Measurements from ENCODE around the gene ZNF550. TPM values are rescaled to one million over a fixed set of nuclear protein-coding genes. Genes with fewer than 3 reads are reported as not detected.
A peak's percentile ranks its signal among the peaks of the same experiment; 100 is the strongest.
"Not testable (repeated sequence)": the region's sequence is repeated elsewhere in the genome, so short reads cannot be mapped to it uniquely, and the experiment has no call there.

The ZNF550 gene
- total RNA-seq, 1 donor from 2014 or later: 6.9 TPM

- H3K4me1 Mint-ChIP-seq (ENCODE audit: low read depth): no peaks in the 10 kb centered on the region
- H3K27ac Mint-ChIP-seq: no peak overlapping the region
- peaks cover 69% of the 10 kb centered on the region for H3K9me3 Mint-ChIP-seq
- DNase-seq (ENCODE audit: low spot score): no peak
- peaks cover 49% of the 10 kb centered on the region for H3K36me3 Mint-ChIP-seq (ENCODE audit: low read depth)
- intact Hi-C loops (cut with micrococcal nuclease): no loop called here
- no peaks in the 10 kb centered on the region for H3K27me3 Mint-ChIP-seq (ENCODE audit: low read depth)
- no peak overlapping the region for H3K4me3 Mint-ChIP-seq (ENCODE audit: low read depth)
Measured at GRCh38 chr19:57512845-57513244, 46.8 kb downstream of the ZNF550 start.

- intact Hi-C loops (cut with micrococcal nuclease): no loop called here
- DNase-seq (ENCODE audit: low spot score): no peak
- peaks cover 60% of the 10 kb centered on the region for H3K36me3 Mint-ChIP-seq (ENCODE audit: low read depth)
- no peak overlapping the region for H3K4me3 Mint-ChIP-seq (ENCODE audit: low read depth)
- H3K27ac Mint-ChIP-seq: no peak overlapping the region
- no peaks in the 10 kb centered on the region for H3K4me1 Mint-ChIP-seq (ENCODE audit: low read depth)
- peaks cover 70% of the 10 kb centered on the region for H3K9me3 Mint-ChIP-seq
- no peaks in the 10 kb centered on the region for H3K27me3 Mint-ChIP-seq (ENCODE audit: low read depth)
Measured at GRCh38 chr19:57511484-57511883, 48.2 kb downstream of the ZNF550 start.

GRCh38 chr19:57506163-57506562 lies 53.5 kb downstream of the ZNF550 start:
- no peak for DNase-seq (ENCODE audit: low spot score)
- no peak overlapping the region for H3K4me3 Mint-ChIP-seq (ENCODE audit: low read depth)
- peaks cover 78% of the 10 kb centered on the region for H3K36me3 Mint-ChIP-seq (ENCODE audit: low read depth)
- H3K4me1 Mint-ChIP-seq (ENCODE audit: low read depth): peaks cover 2% of the 10 kb centered on the region
- no peak overlapping the region for H3K27ac Mint-ChIP-seq
- intact Hi-C loops (cut with micrococcal nuclease): no loop called here
- H3K27me3 Mint-ChIP-seq (ENCODE audit: low read depth): no peaks in the 10 kb centered on the region
- peaks cover 71% of the 10 kb centered on the region for H3K9me3 Mint-ChIP-seq

GRCh38 chr19:57500400-57500799 lies 59.3 kb downstream of the ZNF550 start:
- Mint-ChIP-seq H3K9me3 (peaks cover 60% of the 10 kb centered on the region), H3K27ac (peak overlapping the region; percentile 8), H3K36me3 (ENCODE audit: low read depth) (peaks cover 56% of the 10 kb centered on the region), H3K4me3 (ENCODE audit: low read depth) (peak overlapping the region; percentile 76), H3K4me1 (ENCODE audit: low read depth) (peaks cover 16% of the 10 kb centered on the region)
- DNase-seq (ENCODE audit: low spot score); H3K27me3 Mint-ChIP-seq (ENCODE audit: low read depth); intact Hi-C loops (cut with micrococcal nuclease): not testable (repeated sequence)

- H3K27me3 Mint-ChIP-seq (ENCODE audit: low read depth): not testable (repeated sequence)
- Mint-ChIP-seq H3K4me1 (ENCODE audit: low read depth) (peaks cover 16% of the 10 kb centered on the region), H3K27ac (peak within 1 kb of the TSS; percentile 47), H3K36me3 (ENCODE audit: low read depth) (peaks cover 53% of the 10 kb centered on the region), H3K9me3 (peaks cover 60% of the 10 kb centered on the region), H3K4me3 (ENCODE audit: low read depth) (peak within 1 kb of the TSS; percentile 76)
- peak; percentile 93 for DNase-seq (ENCODE audit: low spot score)
- intact Hi-C loops (cut with micrococcal nuclease): loop anchor here (1.0 kb wide), 1 partner anchor 13 kb away; the partner anchor contains the start of gene ZNF419
Measured at GRCh38 chr19:57499680-57500395, 59.8 kb downstream of the ZNF550 start, which contains the start of gene ZNF773. TSS of gene ZNF773 (plus strand) at chr19:57499938. CDS start at chr19:57500081, 143 bp downstream.

GRCh38 chr19:57499332-57499679 lies 60.4 kb downstream of the ZNF550 start:
- intact Hi-C loops (cut with micrococcal nuclease): loop anchor here (1.0 kb wide), 1 partner anchor 12 kb away; the partner anchor contains the start of gene ZNF419
- Mint-ChIP-seq H3K4me1 (ENCODE audit: low read depth) (peaks cover 16% of the 10 kb centered on the region), H3K36me3 (ENCODE audit: low read depth) (peaks cover 53% of the 10 kb centered on the region), H3K9me3 (peaks cover 61% of the 10 kb centered on the region), H3K4me3 (ENCODE audit: low read depth) (peak overlapping the region; percentile 76), H3K27ac (peak overlapping the region; percentile 47)
- not testable (repeated sequence) for DNase-seq (ENCODE audit: low spot score); H3K27me3 Mint-ChIP-seq (ENCODE audit: low read depth)

GRCh38 chr19:57488299-57488644 lies 71.4 kb downstream of the ZNF550 start:
- Mint-ChIP-seq H3K9me3 (peaks cover 43% of the 10 kb centered on the region), H3K4me3 (ENCODE audit: low read depth) (peak overlapping the region; percentile 78), H3K36me3 (ENCODE audit: low read depth) (peaks cover 49% of the 10 kb centered on the region)
- intact Hi-C loops (cut with micrococcal nuclease): loop anchor here (5.0 kb wide), 2 partner anchors 39 to 89 kb away; partner anchors contain the start of genes ZNF416 and ZNF549
- H3K27ac Mint-ChIP-seq; DNase-seq (ENCODE audit: low spot score); H3K4me1 Mint-ChIP-seq (ENCODE audit: low read depth); H3K27me3 Mint-ChIP-seq (ENCODE audit: low read depth): not testable (repeated sequence)

GRCh38 chr19:57487477-57488298 lies 72.0 kb downstream of the ZNF550 start, which contains the start of gene ZNF419:
TSS of gene ZNF419 (plus strand) at chr19:57487750. CDS start at chr19:57487951, 201 bp downstream.
- peak; percentile 85 for DNase-seq (ENCODE audit: low spot score)
- H3K36me3 Mint-ChIP-seq (ENCODE audit: low read depth): peaks cover 43% of the 10 kb centered on the region
- H3K4me1 Mint-ChIP-seq (ENCODE audit: low read depth); H3K27me3 Mint-ChIP-seq (ENCODE audit: low read depth); H3K27ac Mint-ChIP-seq: not testable (repeated sequence)
- peaks cover 37% of the 10 kb centered on the region for H3K9me3 Mint-ChIP-seq
- intact Hi-C loops (cut with micrococcal nuclease): loop anchor here (1.0 to 5.0 kb wide), 3 partner anchors 12 to 90 kb away; partner anchors contain the start of genes ZNF416, ZNF549 and ZNF773
- peak within 1 kb of the TSS; percentile 78 for H3K4me3 Mint-ChIP-seq (ENCODE audit: low read depth)

Other genes starting within 250 kb of the ZNF550 start
- gene ZNF543, start 239.4 kb downstream of the ZNF550 start, total RNA-seq: 4.6 and 5.1 TPM in 2 replicates
- 5.2 and 6.5 TPM in 2 replicates for gene ZNF304, start 208.6 kb downstream of the ZNF550 start, total RNA-seq
- gene TRAPPC2B, start 196.3 kb downstream of the ZNF550 start, total RNA-seq: 3.8 and 4.1 TPM in 2 replicates
- 1.3 and 2.0 TPM in 2 replicates for gene ZNF547, start 196.3 kb downstream of the ZNF550 start, total RNA-seq
- 10.5 and 12.5 TPM in 2 replicates for gene ZNF548, start 170.0 kb downstream of the ZNF550 start, total RNA-seq
- 7.7 and 9.3 TPM in 2 replicates for gene ZNF17, start 148.7 kb downstream of the ZNF550 start, total RNA-seq
- 21.0 and 21.5 TPM in 2 replicates for gene ZNF749, start 124.5 kb downstream of the ZNF550 start, total RNA-seq
- 0.09 TPM in 1 of 2 replicates, not detected in the other for gene VN1R1, start 102.7 kb downstream of the ZNF550 start, total RNA-seq
- gene ZNF772, start 82.3 kb downstream of the ZNF550 start, total RNA-seq: 2.0 and 2.3 TPM in 2 replicates
- 4.8 and 5.1 TPM in 2 replicates for gene ZNF419, start 72.1 kb downstream of the ZNF550 start, total RNA-seq
- gene ZNF773, start 59.9 kb downstream of the ZNF550 start, total RNA-seq: 4.5 and 6.0 TPM in 2 replicates
- gene ZNF549, start 32.5 kb downstream of the ZNF550 start, total RNA-seq: 3.5 and 4.1 TPM in 2 replicates
- 2.9 and 3.5 TPM in 2 replicates for gene ZNF416, start 19.0 kb upstream of the ZNF550 start, total RNA-seq
- gene ZIK1, start 24.3 kb upstream of the ZNF550 start, total RNA-seq: 2.4 and 2.8 TPM in 2 replicates
- gene ZNF530, start 40.0 kb upstream of the ZNF550 start, total RNA-seq: 4.1 and 5.2 TPM in 2 replicates
- 7.9 and 8.5 TPM in 2 replicates for gene ZNF134, start 54.4 kb upstream of the ZNF550 start, total RNA-seq
- 9.6 and 10.6 TPM in 2 replicates for gene ZNF211, start 73.3 kb upstream of the ZNF550 start, total RNA-seq
- gene ZSCAN4, start 109.1 kb upstream of the ZNF550 start, total RNA-seq: not detected in 2 replicates
- gene ZNF551, start 122.1 kb upstream of the ZNF550 start, total RNA-seq: 9.7 and 10.6 TPM in 2 replicates
- 3.9 and 4.0 TPM in 2 replicates for gene ZNF154, start 149.3 kb upstream of the ZNF550 start, total RNA-seq
- 5.3 and 6.0 TPM in 2 replicates for gene ZNF671, start 167.8 kb upstream of the ZNF550 start, total RNA-seq
- gene ZNF776, start 187.0 kb upstream of the ZNF550 start, total RNA-seq: 7.4 and 8.8 TPM in 2 replicates
- gene ZNF586, start 209.8 kb upstream of the ZNF550 start, total RNA-seq: 11.4 and 13.4 TPM in 2 replicates